ENCODE data around the gene TIMM44. TPM values are rescaled to one million over a fixed set of nuclear protein-coding genes. Genes with fewer than 3 reads are reported as not detected.

Gene TIMM44
- total RNA-seq, 1 experiment from 2014 or later = 55.5 TPM

- no peak for DNase-seq (ENCODE audit: low spot score)
These were observed 28.0 kb downstream of the TIMM44 start for GRCh38 chr19:7915250-7916102.

GRCh38 chr19:7914598-7915045, 28.8 kb downstream of the TIMM44 start, which contains the start of gene TGFBR3L:
Gene TGFBR3L (plus strand): TSS chr19:7914830.
- DNase-seq (ENCODE audit: low spot score) = no peak

- no peak for DNase-seq (ENCODE audit: low spot score)
These were observed 29.4 kb downstream of the TIMM44 start for GRCh38 chr19:7914099-7914498.

- no peak for DNase-seq (ENCODE audit: low spot score)
These were observed 29.8 kb downstream of the TIMM44 start for GRCh38 chr19:7913652-7914051.

GRCh38 chr19:7912697-7913564, 30.5 kb downstream of the TIMM44 start:
- no peak for DNase-seq (ENCODE audit: low spot score)

GRCh38 chr19:7912144-7912696, 31.2 kb downstream of the TIMM44 start:
- no peak for DNase-seq (ENCODE audit: low spot score)

GRCh38 chr19:7911508-7912143, 31.8 kb downstream of the TIMM44 start:
- DNase-seq (ENCODE audit: low spot score) = no peak

- no peak for DNase-seq (ENCODE audit: low spot score)
These were observed 32.9 kb downstream of the TIMM44 start for GRCh38 chr19:7910321-7911161.

- no peak for DNase-seq (ENCODE audit: low spot score)
These were observed 33.9 kb downstream of the TIMM44 start for GRCh38 chr19:7909471-7910067.

- DNase-seq (ENCODE audit: low spot score) = no peak
These were observed 34.6 kb downstream of the TIMM44 start for GRCh38 chr19:7908742-7909461.

- DNase-seq (ENCODE audit: low spot score) = no peak
These were observed 35.3 kb downstream of the TIMM44 start for GRCh38 chr19:7908078-7908699.

GRCh38 chr19:7907544-7907943, 35.9 kb downstream of the TIMM44 start:
- DNase-seq (ENCODE audit: low spot score) = no peak

GRCh38 chr19:7907122-7907521, 36.3 kb downstream of the TIMM44 start:
- no peak for DNase-seq (ENCODE audit: low spot score)

GRCh38 chr19:7905859-7906258, 37.6 kb downstream of the TIMM44 start:
- no peak for DNase-seq (ENCODE audit: low spot score)

GRCh38 chr19:7905268-7905667, 38.2 kb downstream of the TIMM44 start:
- DNase-seq (ENCODE audit: low spot score) = no peak

- DNase-seq (ENCODE audit: low spot score) = no peak
These were observed 39.1 kb downstream of the TIMM44 start for GRCh38 chr19:7904074-7905020.

- DNase-seq (ENCODE audit: low spot score) = peak; percentile 98
These were observed 40.0 kb downstream of the TIMM44 start, which contains the start of gene MAP2K7 for GRCh38 chr19:7903244-7904073. Gene MAP2K7 (plus strand): TSS chr19:7903877. CDS start chr19:7903945, 68 bp downstream.
